Activated CD8-positive, alpha-beta memory T cell treated with anti-CD3 and anti-CD28 coated beads, Interleukin-2, amount 10 ng/mL, durations not matched to agents 7 days and 5 days (primary cell): ENCODE results near the gene SNORC. TPM values are rescaled to one million over a fixed set of nuclear protein-coding genes. Genes with fewer than 3 reads are reported as not detected.

Experiments used
- ATAC-seq: fragments of 150-1000 bp; cut with Tn5 transposase; one replicate; pipeline ENCODE4 v1.10.0; 2021; ENCODE audit warnings: moderate library complexity
- CTCF ChIA-PET: fragments of 350-600 bp; sonication (Branson Sonifier 250); formaldehyde crosslinking; loops from one replicate; lab custom pipeline; 2021; ENCODE audit warnings: antibody characterized with exemption; lab: Charles Lee
- DNase-seq: peaks from one replicate; pipeline ENCODE4 v3.0.0-alpha.2; 2020
- H3K27ac Mint-ChIP-seq: one replicate; pipeline ENCODE4 v1.8.0; 2021; ENCODE audit warnings: mild to moderate bottlenecking, mixed read lengths
- H3K27me3 Mint-ChIP-seq: one replicate; pipeline ENCODE4 v1.8.0; 2021; ENCODE audit warnings: mixed read lengths
- H3K36me3 Mint-ChIP-seq: one replicate; pipeline ENCODE4 v1.8.0; 2021; ENCODE audit warnings: mild to moderate bottlenecking, mixed read lengths
- H3K4me1 Mint-ChIP-seq: one replicate; pipeline ENCODE4 v1.8.0; 2021; ENCODE audit warnings: mixed read lengths
- H3K4me3 Mint-ChIP-seq: one replicate; pipeline ENCODE4 v1.8.0; 2021; ENCODE audit warnings: mild to moderate bottlenecking, moderate library complexity, mixed read lengths
- H3K9me3 Mint-ChIP-seq: one replicate; pipeline ENCODE4 v1.8.0; 2022; ENCODE audit warnings: low read depth, mixed read lengths
- total RNA-seq, 2 experiments: library from RNA; stranded (reverse); gene quantifications; one replicate each; pipeline ENCODE4 v1.2.3, GENCODE V29; 2021

SNORC gene
- total RNA-seq, 2 experiments from 2014 or later: 1.4 to 1.8 TPM

DNA sequence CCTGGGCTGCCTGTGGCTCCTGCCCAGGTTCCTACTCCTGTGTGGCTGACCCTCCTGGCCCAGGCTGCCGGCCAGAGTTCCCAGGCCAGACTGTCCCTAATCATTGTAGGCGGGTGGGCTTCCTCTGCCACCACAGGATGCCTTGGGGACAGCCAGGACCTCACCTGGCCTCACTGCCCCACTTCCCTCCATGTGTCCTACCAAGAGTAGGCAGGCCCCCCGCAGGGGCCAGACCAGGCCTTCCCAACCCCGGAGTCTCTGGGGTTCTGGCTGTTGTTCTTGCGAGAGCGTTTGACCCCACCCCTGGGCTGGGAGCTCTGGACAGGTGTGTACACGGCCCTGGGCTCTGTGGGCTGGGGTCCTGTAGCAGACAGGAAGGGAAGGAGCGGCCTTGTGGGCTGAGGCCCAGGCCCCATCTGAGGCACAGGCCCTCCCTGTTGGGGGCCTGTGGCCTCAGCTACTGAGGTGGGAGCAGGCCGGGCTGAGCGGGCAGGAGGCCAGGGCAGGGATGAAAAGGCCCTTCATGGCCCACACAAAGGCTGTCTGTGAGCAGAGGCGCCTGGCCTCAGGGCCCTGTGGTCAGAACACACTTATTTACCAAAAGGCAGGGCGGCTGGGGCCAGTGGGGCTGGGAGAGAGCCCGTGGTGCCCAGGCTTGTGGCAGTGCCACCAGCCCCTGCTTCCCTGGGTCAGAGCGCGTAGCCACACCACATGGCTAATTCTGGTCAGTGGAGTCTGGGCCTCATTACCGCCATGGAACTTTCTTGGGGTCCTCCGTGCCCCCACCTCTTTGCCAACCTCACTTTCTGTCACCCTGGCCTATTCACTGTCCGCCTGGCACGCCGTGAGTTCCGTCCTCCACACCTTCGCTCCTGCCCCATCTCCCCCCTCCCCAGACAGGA, 2.0 kb downstream of the SNORC start:
- Mint-ChIP-seq H3K36me3 (no peaks in the 10 kb centered on the region), H3K9me3 (no peaks in the 10 kb centered on the region), H3K4me3 (no peak overlapping the region), H3K27ac (no peak overlapping the region), H3K4me1 (peaks cover 3% of the 10 kb centered on the region), H3K27me3 (peaks cover 8% of the 10 kb centered on the region)
- CTCF ChIA-PET: no interaction called here
- DNase-seq: no peak
- no peak for ATAC-seq

DNA sequence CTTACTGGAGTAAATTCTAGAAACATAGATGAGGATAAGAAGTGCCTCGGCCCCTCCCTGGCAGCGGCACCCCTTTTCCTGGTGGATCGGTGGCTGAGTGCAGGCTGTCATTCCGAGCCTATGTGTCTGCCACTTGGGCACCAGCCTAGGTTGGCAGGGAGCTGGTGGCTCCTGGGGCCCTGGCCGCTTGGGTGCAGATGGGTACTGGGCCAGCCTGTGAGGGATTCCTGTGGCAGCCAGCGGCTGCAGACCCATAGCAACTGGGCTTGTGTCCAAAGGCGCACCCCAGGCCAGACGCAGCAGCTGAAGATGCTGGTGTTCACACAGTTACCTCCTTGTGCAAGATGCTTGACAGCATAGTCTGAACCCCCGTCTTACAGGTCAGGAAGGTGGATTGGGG, 2.8 kb downstream of the SNORC start:
- ATAC-seq (no peak), DNase-seq (no peak)
- H3K27me3 Mint-ChIP-seq: peaks cover 12% of the 10 kb centered on the region
- peaks cover 3% of the 10 kb centered on the region for H3K4me1 Mint-ChIP-seq
- no peaks in the 10 kb centered on the region for H3K9me3 Mint-ChIP-seq
- no peaks in the 10 kb centered on the region for H3K36me3 Mint-ChIP-seq
- H3K27ac Mint-ChIP-seq: no peak overlapping the region
- CTCF ChIA-PET: no interaction called here
- no peak overlapping the region for H3K4me3 Mint-ChIP-seq

DNA sequence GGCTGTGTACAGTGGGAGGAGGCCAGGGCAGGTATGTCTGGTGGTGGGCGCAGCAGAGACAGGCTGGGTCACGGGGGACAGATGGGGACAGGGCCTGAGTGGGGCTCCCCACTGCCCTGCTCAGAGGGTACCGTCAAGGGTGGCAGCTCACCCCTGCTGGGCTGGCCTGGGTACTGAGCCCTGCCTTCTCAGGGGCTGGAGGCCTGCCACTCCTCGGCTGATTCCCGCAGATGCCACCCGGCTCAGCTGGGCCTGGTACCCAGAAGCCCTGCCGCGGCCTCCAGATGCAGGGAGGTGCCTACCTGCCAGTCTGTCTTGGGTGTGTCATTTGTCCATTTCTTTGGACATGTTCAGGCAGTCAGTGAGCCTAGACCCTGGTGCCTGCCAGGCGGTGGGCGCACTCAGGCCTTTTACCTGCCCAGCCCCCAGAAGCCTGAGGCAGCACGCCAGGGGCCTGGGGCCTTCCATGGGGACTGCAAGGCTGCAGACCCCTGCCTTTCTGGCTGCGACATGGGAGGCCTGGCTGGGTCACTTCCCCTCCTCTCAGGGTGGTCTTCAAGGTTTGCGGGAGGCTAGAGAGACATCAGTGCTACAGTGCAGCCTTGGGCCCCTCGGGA, 3.3 kb downstream of the SNORC start:
- no peaks in the 10 kb centered on the region for H3K9me3 Mint-ChIP-seq
- CTCF ChIA-PET: no interaction called here
- DNase-seq (no peak), ATAC-seq (no peak)
- peaks cover 14% of the 10 kb centered on the region for H3K27me3 Mint-ChIP-seq
- no peak overlapping the region for H3K27ac Mint-ChIP-seq
- H3K4me3 Mint-ChIP-seq: no peak overlapping the region
- H3K36me3 Mint-ChIP-seq: no peaks in the 10 kb centered on the region
- H3K4me1 Mint-ChIP-seq: peaks cover 3% of the 10 kb centered on the region

DNA sequence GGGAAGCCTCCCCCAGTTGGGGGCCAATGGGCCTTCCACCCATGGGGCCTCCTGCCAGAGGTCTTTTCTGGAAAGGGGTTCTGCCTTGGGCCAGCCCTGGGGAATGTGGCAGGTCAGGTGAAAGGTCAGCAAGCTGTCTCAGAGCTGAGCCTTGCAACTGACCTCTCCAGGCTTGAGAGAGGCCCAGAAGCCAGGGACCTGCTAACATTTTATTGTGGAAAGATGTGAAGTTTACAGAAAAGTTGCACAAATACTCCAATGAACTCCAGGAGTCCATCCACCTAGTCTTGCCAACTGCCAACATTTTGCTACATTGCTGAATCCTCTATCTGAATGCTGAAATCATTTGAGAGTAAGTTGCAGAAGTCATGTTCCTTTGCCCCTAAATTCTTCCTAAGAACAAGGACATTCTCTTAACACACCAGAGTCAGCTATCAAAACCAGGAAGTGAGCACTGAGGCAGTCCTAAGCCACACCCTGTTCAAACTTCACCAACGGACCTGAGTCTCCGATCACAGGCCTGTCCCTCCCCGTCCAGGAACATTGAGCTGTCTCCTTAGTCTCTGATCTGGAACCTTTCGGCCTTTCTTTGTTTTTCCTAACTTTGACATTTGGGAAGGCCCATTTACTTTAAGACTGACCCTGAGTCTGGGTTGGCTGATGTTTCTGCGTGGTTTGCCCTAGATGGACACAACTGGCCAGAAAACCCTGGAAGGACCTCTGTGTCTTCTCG, 4.0 kb downstream of the SNORC start:
- CTCF ChIA-PET: no interaction called here
- no peak for ATAC-seq

DNA sequence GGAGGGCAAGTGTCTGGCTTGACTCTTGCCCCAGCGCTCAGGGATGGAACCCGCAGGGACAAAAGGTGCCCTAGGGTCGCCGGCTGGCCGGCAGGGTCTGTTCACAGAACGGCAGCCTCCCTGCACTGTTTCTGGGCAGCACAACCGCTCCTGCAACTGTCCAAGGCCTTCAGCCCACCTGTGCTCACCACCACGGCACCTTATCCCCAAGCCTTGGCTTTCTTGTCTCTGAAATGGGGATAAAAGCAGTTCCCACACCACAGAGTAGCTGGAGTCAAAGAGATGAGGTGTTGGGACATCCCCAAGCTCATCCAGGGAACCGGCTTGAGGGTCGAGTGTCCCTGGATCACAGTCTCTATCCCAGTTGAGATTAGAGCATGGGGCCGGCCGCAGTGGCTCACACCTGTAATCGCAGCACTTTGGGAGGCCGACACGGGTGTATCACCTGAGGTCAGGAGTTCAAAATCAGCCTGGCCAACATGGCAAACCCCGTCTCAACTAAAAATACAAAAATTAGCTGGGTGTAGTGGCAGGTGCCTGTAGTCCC, 4.7 kb downstream of the SNORC start:
- ATAC-seq: no peak
- no peak for DNase-seq
- Mint-ChIP-seq H3K27ac (no peak overlapping the region), H3K27me3 (peaks cover 14% of the 10 kb centered on the region), H3K9me3 (no peaks in the 10 kb centered on the region), H3K36me3 (no peaks in the 10 kb centered on the region), H3K4me1 (peaks cover 3% of the 10 kb centered on the region), H3K4me3 (no peak overlapping the region)
- CTCF ChIA-PET: interaction anchor here (1.1 kb wide), 1 partner anchor 22 kb away, joined by 3 read pairs; no protein-coding TSS in a partner anchor

More for the DNA sequence above, 4.0 kb downstream of the SNORC start:
- no peak for DNase-seq
- peaks cover 3% of the 10 kb centered on the region for H3K4me1 Mint-ChIP-seq
- H3K4me3 Mint-ChIP-seq: no peak overlapping the region
- no peaks in the 10 kb centered on the region for H3K9me3 Mint-ChIP-seq
- H3K27me3 Mint-ChIP-seq: peaks cover 14% of the 10 kb centered on the region
- H3K27ac Mint-ChIP-seq: no peak overlapping the region
- H3K36me3 Mint-ChIP-seq: no peaks in the 10 kb centered on the region

DNA sequence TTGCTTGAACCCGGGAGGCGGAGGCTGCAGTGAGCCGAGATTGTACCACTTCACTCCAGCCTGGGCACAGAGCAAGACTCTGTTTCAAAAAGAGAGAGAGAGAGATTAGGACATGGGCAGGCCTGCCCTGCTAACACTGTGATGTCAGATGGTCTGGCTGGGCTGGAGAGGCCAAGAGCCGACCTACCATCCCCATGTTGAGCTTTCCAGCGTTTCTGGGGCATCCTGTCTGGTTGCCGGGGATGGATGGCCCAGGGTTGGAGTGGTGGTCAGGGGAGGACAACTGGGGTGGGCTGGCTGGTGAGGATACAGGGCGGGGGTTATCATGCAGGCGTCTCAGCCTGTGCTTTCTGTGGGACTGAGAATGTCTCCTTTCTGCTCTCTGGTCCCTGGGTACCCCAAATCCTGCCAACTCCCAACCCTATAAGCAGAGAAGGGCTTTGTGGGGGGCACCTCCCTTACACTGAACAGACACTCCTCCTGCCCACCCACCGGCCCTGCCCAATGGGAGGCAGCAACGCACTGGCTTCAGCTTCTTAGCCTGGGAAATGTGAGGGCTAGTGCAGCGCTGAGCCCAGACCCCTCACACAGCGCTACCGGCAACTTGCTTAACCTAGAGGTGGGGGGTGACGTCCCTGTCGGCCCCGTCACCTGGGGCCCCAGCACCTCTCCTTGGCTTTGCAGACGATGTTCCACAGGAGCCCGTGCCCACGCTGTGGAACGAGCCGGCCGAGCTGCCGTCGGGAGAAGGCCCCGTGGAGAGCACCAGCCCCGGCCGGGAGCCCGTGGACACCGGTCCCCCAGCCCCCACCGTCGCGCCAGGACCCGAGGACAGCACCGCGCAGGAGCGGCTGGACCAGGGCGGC, 5.4 kb downstream of the SNORC start:
- CTCF ChIA-PET: interaction anchor here (0.5 to 1.1 kb wide), 2 partner anchors 23 to 62 kb away, joined by 3 read pairs; no protein-coding TSS in a partner anchor
- Mint-ChIP-seq H3K27ac (no peak overlapping the region), H3K4me1 (peaks cover 3% of the 10 kb centered on the region), H3K27me3 (peaks cover 14% of the 10 kb centered on the region), H3K9me3 (no peaks in the 10 kb centered on the region), H3K36me3 (no peaks in the 10 kb centered on the region), H3K4me3 (no peak overlapping the region)
- ATAC-seq (peak; percentile 7), DNase-seq (no peak)

DNA sequence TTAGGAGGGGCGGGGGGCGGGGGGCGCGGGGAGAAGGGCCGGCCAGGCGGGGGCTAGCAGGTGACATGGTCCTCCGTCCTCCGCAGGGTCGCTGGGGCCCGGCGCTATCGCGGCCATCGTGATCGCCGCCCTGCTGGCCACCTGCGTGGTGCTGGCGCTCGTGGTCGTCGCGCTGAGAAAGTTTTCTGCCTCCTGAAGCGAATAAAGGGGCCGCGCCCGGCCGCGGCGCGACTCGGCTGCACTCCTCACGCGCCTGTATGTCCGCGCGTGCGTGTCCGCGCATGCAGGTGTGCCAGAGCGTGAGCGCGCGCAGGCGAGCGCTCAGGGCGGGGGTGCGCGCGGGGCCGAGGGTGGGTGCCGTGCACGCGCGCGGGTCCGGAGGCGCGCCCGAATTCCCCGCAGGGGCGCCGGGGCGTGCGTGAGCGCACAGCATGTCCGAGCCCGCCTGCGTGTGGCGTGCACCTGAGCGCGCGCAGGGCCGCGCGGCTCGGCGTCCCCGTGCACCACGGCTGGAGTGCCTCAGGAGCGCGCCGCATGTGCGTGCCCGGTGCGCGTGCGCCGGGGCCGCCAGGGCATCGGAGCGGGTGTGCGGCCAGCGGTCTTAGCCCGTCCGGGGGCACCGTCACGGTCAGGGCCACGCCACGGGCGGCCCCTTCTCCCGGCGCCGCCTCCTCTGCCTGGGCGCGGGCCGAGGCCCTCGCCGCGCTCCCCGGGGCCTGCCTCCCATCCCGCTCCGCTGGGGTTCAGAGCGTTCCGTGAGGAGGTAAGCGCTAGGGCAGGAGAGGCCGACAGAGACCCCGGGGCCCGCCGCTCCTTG, 6.3 kb downstream of the SNORC start:
- H3K27me3 Mint-ChIP-seq: peaks cover 14% of the 10 kb centered on the region
- H3K4me3 Mint-ChIP-seq: peak overlapping the region; percentile 24
- ATAC-seq (peak; percentile 58), DNase-seq (no peak)
- H3K27ac Mint-ChIP-seq: no peak overlapping the region
- H3K9me3 Mint-ChIP-seq: no peaks in the 10 kb centered on the region
- peaks cover 3% of the 10 kb centered on the region for H3K4me1 Mint-ChIP-seq
- CTCF ChIA-PET: no interaction called here
- H3K36me3 Mint-ChIP-seq: no peaks in the 10 kb centered on the region

DNA sequence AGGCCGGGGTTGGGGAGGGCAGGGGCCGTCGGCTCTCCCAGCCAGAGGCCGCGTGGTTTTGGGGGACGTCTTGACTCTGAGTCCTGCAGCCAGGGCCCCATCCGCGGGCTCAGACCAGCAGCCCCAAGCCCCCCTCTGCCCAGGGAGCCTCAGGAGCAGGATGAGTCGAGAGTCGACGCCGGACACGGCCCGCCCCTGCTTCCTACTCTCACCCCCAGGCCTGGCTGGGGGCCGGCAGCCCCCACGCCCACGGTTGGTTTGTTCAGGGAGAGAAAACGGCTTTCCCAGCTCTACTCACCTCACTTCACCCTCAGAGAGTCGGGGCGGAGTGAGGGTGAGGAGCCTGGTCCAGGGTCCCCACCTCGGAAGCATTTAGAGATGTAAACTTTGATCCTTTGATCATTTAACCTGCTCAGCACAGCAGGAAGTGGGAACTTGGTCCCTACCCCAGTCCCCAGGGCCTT, 6.9 kb downstream of the SNORC start:
- peaks cover 14% of the 10 kb centered on the region for H3K27me3 Mint-ChIP-seq
- H3K9me3 Mint-ChIP-seq: no peaks in the 10 kb centered on the region
- H3K4me3 Mint-ChIP-seq: peak overlapping the region; percentile 36
- H3K27ac Mint-ChIP-seq: no peak overlapping the region
- CTCF ChIA-PET: no interaction called here
- H3K36me3 Mint-ChIP-seq: no peaks in the 10 kb centered on the region
- ATAC-seq: no peak
- peaks cover 3% of the 10 kb centered on the region for H3K4me1 Mint-ChIP-seq
- DNase-seq: no peak

DNA sequence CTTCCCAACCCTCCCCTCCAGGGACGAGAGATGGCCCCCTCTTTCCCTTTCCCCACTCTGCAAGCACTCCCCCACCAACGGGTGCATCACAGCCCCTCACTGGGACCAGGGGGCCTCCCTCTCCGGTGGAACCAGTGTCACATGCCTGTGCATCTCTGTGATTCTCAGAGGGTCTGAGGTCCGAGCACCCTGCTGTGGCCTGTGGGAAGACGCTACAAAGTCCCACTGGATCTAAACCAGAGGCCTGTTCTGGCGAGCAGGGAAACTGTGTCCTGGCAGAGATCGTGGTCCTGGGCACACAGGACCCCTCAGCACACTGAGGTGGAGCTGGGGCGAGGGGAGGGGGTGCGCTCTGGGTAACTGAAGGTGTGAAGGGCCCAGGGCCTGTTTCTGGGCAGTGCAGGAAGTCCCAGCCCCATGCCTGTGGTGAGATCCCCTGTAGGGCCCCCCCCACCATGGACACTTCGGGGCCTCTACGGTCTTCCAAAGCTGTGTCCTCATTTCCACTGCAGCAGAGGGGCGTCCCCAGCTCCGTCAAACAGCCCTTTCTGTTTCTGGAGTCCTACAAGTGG, 8.0 kb downstream of the SNORC start:
- H3K27ac Mint-ChIP-seq: no peak overlapping the region
- no peak overlapping the region for H3K4me3 Mint-ChIP-seq
- no peaks in the 10 kb centered on the region for H3K36me3 Mint-ChIP-seq
- ATAC-seq: no peak
- CTCF ChIA-PET: interaction anchor here (0.6 kb wide), 1 partner anchor 281 kb away, joined by 3 read pairs; no protein-coding TSS in a partner anchor
- peaks cover 3% of the 10 kb centered on the region for H3K4me1 Mint-ChIP-seq
- DNase-seq: no peak
- H3K9me3 Mint-ChIP-seq: no peaks in the 10 kb centered on the region
- H3K27me3 Mint-ChIP-seq: peaks cover 14% of the 10 kb centered on the region

DNA sequence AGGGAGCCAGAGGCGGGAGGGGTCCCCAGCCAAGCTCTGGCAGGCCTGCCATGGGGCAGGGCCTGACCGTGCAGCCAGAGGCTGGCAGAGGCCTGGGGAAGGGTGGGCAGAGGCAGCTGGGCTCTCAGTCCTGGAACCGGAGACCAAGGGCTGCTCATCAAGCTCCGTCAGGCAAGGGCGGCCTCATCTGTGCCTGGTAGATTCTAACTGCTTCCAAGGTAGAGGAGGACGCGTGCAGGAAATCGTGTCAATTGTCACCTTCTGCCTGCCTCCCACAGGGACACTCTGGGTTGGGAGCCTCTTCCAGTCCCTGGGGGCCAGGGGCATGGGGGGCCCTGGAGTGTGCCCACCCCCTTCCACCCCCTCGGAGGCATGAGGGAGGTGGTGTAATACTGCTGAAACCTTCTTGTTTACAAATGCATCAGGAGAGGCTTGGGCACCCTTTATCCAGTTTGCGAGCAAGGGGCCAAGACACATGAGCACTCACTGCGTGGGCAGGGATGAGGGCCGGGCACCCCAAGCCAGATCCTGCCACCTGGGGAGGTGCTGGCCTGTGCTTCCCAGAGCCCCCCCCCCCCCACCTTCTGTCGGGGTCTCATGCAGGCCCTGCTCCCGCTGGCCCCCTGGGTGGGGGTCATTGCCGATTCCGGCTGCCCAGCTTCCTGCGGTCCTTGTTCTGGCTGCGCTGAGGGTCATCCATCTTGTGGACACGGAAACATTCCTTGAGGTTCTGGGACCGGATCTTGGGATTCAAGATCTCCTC, 9.0 kb downstream of the SNORC start:
- Mint-ChIP-seq H3K4me3 (no peak overlapping the region), H3K27ac (no peak overlapping the region), H3K9me3 (no peaks in the 10 kb centered on the region), H3K36me3 (no peaks in the 10 kb centered on the region), H3K27me3 (peaks cover 14% of the 10 kb centered on the region), H3K4me1 (peaks cover 3% of the 10 kb centered on the region)
- CTCF ChIA-PET: no interaction called here
- ATAC-seq: no peak
- no peak for DNase-seq
